IMR-90 (cell line): ENCODE measurements around the gene IFI35. TPM values are rescaled to one million over a fixed set of nuclear protein-coding genes. Genes with fewer than 3 reads are reported as not detected.
A peak's percentile ranks its signal among the peaks of the same experiment; 100 is the strongest.

Experiments
- ATAC-seq: fragments of 200-7000 bp; cut with Tn5 transposase; 2 replicates; pipeline ENCODE4 v1.9.1; 2020; ENCODE audit warnings: low read depth, mild to moderate bottlenecking, moderate library complexity
- BruUV-seq: library from RNA; stranded (reverse); fragments of 400-500 nt; replicated peaks from 2 replicates; lab custom pipeline; 2021; lab: Mats Ljungman, UMichigan
- CTCF ChIA-PET: fragments of 300-600 bp; formaldehyde crosslinking; extraction: SDS; loops from one replicate; lab custom pipeline; 2021; ENCODE audit warnings: antibody characterized with exemption; lab: Yijun Ruan, JAX
- POLR2A ChIA-PET: fragments of 300-600 bp; sonication (Branson Sonifier 250); formaldehyde crosslinking; loops from one replicate; lab custom pipeline; 2022; ENCODE audit warnings: antibody characterized with exemption; ENCODE audit not compliant: unreplicated experiment; lab: Charles Lee
- DNase-seq: peaks from one replicate; pipeline ENCODE4 v3.0.0; 2013
- H2AFZ ChIP-seq: replicated peaks from 2 replicates; pipeline ENCODE3; 2013; ENCODE audit warnings: low read length, mild to moderate bottlenecking; ENCODE audit not compliant: poor library complexity
- H2AK5ac ChIP-seq: 2 replicates; pipeline ENCODE4 v1.6.1; 2013; ENCODE audit warnings: low read depth, low read length, inconsistent platforms
- H2AK9ac ChIP-seq: replicated peaks from 2 replicates; pipeline ENCODE3; 2013; ENCODE audit warnings: mild to moderate bottlenecking, low read depth, low read length, moderate library complexity; ENCODE audit not compliant: poor library complexity
- H2BK120ac ChIP-seq: 2 replicates; pipeline ENCODE4 v1.6.1; 2013; ENCODE audit warnings: low read depth, low read length, inconsistent platforms
- H2BK15ac ChIP-seq: 3 replicates; pipeline ENCODE4 v1.6.1; 2013; ENCODE audit warnings: low read depth, low read length, inconsistent platforms
- H2BK20ac ChIP-seq: 2 replicates; pipeline ENCODE4 v1.6.1; 2013; ENCODE audit warnings: low read depth, mild to moderate bottlenecking, inconsistent platforms, low read length, moderate library complexity
- H2BK5ac ChIP-seq: 2 replicates; pipeline ENCODE4 v1.6.1; 2013; ENCODE audit warnings: mild to moderate bottlenecking, low read depth, low read length, inconsistent platforms; ENCODE audit not compliant: poor library complexity, severe bottlenecking
- H3K14ac ChIP-seq: replicated peaks from 2 replicates; pipeline ENCODE4 v1.6.1; 2013; ENCODE audit warnings: low read depth, low read length, inconsistent platforms
- H3K18ac ChIP-seq: 2 replicates; pipeline ENCODE4 v1.6.1; 2013; ENCODE audit warnings: low read depth, low read length, control low read depth
- H3K23ac ChIP-seq: 2 replicates; pipeline ENCODE4 v1.6.1; 2013; ENCODE audit warnings: low read depth, low read length, inconsistent platforms
- H3K27ac ChIP-seq: 2 replicates; pipeline ENCODE4 v1.5.1; 2013; ENCODE audit warnings: mild to moderate bottlenecking, control low read depth, low read length; ENCODE audit not compliant: insufficient read depth
- H3K27me3 ChIP-seq: 2 replicates; pipeline ENCODE4 v1.6.1; 2013; ENCODE audit warnings: low read length; ENCODE audit not compliant: control insufficient read depth, insufficient read depth
- H3K36me3 ChIP-seq: 2 replicates; pipeline ENCODE4 v1.6.1; 2013; ENCODE audit warnings: low read length, mixed read lengths; ENCODE audit not compliant: control insufficient read depth, insufficient read depth
- H3K4ac ChIP-seq: 2 replicates; pipeline ENCODE4 v1.6.1; 2013; ENCODE audit warnings: low read depth, low read length, inconsistent platforms
- H3K4me1 ChIP-seq: 2 replicates; pipeline ENCODE4 v1.6.1; 2013; ENCODE audit warnings: low read length, mixed read lengths; ENCODE audit not compliant: control insufficient read depth, insufficient read depth
- H3K4me2 ChIP-seq: 2 replicates; pipeline ENCODE4 v1.6.1; 2013; ENCODE audit warnings: low read depth, mild to moderate bottlenecking, control low read depth, low read length, moderate library complexity
- H3K4me3 ChIP-seq: 2 replicates; pipeline ENCODE4 v1.5.1; 2013; ENCODE audit warnings: low read depth, mild to moderate bottlenecking, control low read depth, low read length, moderate library complexity; ENCODE audit not compliant: insufficient read depth
- H3K56ac ChIP-seq: 2 replicates; pipeline ENCODE4 v1.6.1; 2013; ENCODE audit warnings: low read length, inconsistent platforms; ENCODE audit not compliant: insufficient read depth; ENCODE audit errors: extremely low read depth
- H3K79me1 ChIP-seq, 2 experiments: 2 replicates each; pipeline ENCODE4 v1.6.1; 2013; ENCODE audit warnings: low read length in 2 of 2, inconsistent platforms in 1 of 2, low read depth in 1 of 2
- H3K9ac ChIP-seq: 2 replicates; pipeline ENCODE4 v1.6.1; 2013; ENCODE audit warnings: low read depth, low read length, control low read depth
- H3K9me1 ChIP-seq: 2 replicates; pipeline ENCODE4 v1.6.1; 2013; ENCODE audit warnings: low read length, inconsistent platforms; ENCODE audit not compliant: insufficient read depth
- H3K9me3 ChIP-seq: 2 replicates; pipeline ENCODE4 v1.6.1; 2013; ENCODE audit warnings: low read length; ENCODE audit not compliant: control insufficient read depth, insufficient read depth
- H4K20me1 ChIP-seq: 2 replicates; pipeline ENCODE4 v1.6.1; 2013; ENCODE audit warnings: low read length, inconsistent platforms; ENCODE audit not compliant: insufficient read depth
- H4K5ac ChIP-seq: 2 replicates; pipeline ENCODE4 v1.6.1; 2013; ENCODE audit warnings: mild to moderate bottlenecking, low read depth, low read length, control low read depth
- H4K8ac ChIP-seq, 2 experiments: 2 replicates each; pipeline ENCODE4 v1.6.1; 2013; ENCODE audit warnings: low read depth in 2 of 2, low read length in 2 of 2, control low read depth in 1 of 2, inconsistent platforms in 1 of 2
- H4K91ac ChIP-seq: 2 replicates; pipeline ENCODE4 v1.6.1; 2013; ENCODE audit warnings: low read depth, low read length, inconsistent platforms; ENCODE audit not compliant: insufficient read depth
- BHLHE40 ChIP-seq: fragments of 150-350 bp; IDR thresholded peaks from 2 replicates; pipeline ENCODE4 v1.6.1; 2016; ENCODE audit warnings: mild to moderate bottlenecking, low read depth, low read length
- CEBPB ChIP-seq: IDR thresholded peaks from 2 replicates; pipeline ENCODE4 v1.6.1; 2012; ENCODE audit warnings: low read depth, low read length, improper control_type of control experiment
- CTCF ChIP-seq: conservative IDR thresholded peaks from 2 replicates; pipeline ENCODE4 v1.5.1; 2012; ENCODE audit warnings: mild to moderate bottlenecking, low read depth, low read length, improper control_type of control experiment
- FOS ChIP-seq: fragments of 150-350 bp; IDR thresholded peaks from 2 replicates; pipeline ENCODE4 v1.6.1; 2016; ENCODE audit warnings: low read depth, low read length
- MAZ ChIP-seq: IDR thresholded peaks from 2 replicates; pipeline ENCODE4 v1.6.1; 2012; ENCODE audit warnings: low read depth, mild to moderate bottlenecking, low read length, improper control_type of control experiment, moderate library complexity, borderline replicate concordance
- MXI1 ChIP-seq: IDR thresholded peaks from 2 replicates; pipeline ENCODE4 v1.6.1; 2012; ENCODE audit warnings: low read depth, mild to moderate bottlenecking, low read length, moderate library complexity, borderline replicate concordance
- NFE2L2 ChIP-seq: fragments of 150-350 bp; IDR thresholded peaks from 2 replicates; pipeline ENCODE4 v1.6.1; 2016; ENCODE audit warnings: low read depth, mild to moderate bottlenecking, low read length
- POLR2A ChIP-seq: IDR thresholded peaks from 2 replicates; pipeline ENCODE4 v1.6.1; 2012; ENCODE audit warnings: mild to moderate bottlenecking, low read depth, low read length
- RAD21 ChIP-seq: IDR thresholded peaks from 2 replicates; pipeline ENCODE4 v1.6.1; 2012; ENCODE audit warnings: low read length, improper control_type of control experiment
- RCOR1 ChIP-seq: IDR thresholded peaks from 2 replicates; pipeline ENCODE4 v1.6.1; 2012; ENCODE audit warnings: mild to moderate bottlenecking, low read length, improper control_type of control experiment; ENCODE audit not compliant: insufficient replicate concordance
- RFX5 ChIP-seq: IDR thresholded peaks from 2 replicates; pipeline ENCODE4 v1.8.0; 2012; ENCODE audit warnings: low read depth, mild to moderate bottlenecking, low read length, moderate library complexity
- USF2 ChIP-seq: fragments of 150-350 bp; IDR thresholded peaks from 2 replicates; pipeline ENCODE4 v1.6.1; 2017; ENCODE audit warnings: mild to moderate bottlenecking, antibody characterized with exemption, low read length, low read depth
- WGBS, 2 experiments: methylation state at CpG; one replicate each; pipeline versions ENCODE4 v1.1.5 to v1.1.7; 2013; ENCODE audit warnings: missing lambda C conversion rate in 2 of 2; ENCODE audit not compliant: insufficient read length in 1 of 2; ENCODE audit errors: extremely low coverage in 2 of 2; 5-methylcytosine and 5-hydroxymethylcytosine counted together
- dilution Hi-C: fragments of 300-500 bp; cut with HindIII; formaldehyde crosslinking; loops from one replicate; pipeline ENCODE4 v1.14.3; 2018; ENCODE audit warnings: low sequenced_read_pairs; ENCODE audit not compliant: unreplicated experiment
- in situ Hi-C: fragments of 300-500 bp; cut with MboI; formaldehyde crosslinking; loops from 3 replicates; pipeline ENCODE4 v1.14.3; 2019; ENCODE audit warnings: low sequenced_read_pairs, inconsistent platforms, mixed read lengths
- intact Hi-C: fragments of 100-400 bp; cut with micrococcal nuclease; formaldehyde crosslinking; loops from 2 replicates; pipeline ENCODE4 v1.10.0; 2022
- polyA plus RNA-seq, 3 experiments: library from polyadenylated mRNA; depleted of rRNA; stranded (reverse); fragments of >200 nt; gene quantifications; 2 replicates each; pipeline ENCODE4 v1.2.3, GENCODE V29; 2012; ENCODE audit warnings: low replicate concordance in 1 of 3
- total RNA-seq: library from RNA; depleted of rRNA; stranded (reverse); fragments of >200 nt; gene quantifications from 2 replicates; pipeline ENCODE4 v1.2.3, GENCODE V29; 2012

IFI35 gene
- total and polyA plus RNA-seq, 2 of the 4 experiments (the other 2 are of a cell fraction): 15.8 to 17.0 TPM

- no peak overlapping the region for H4K91ac ChIP-seq
- H2BK120ac ChIP-seq: no peak overlapping the region
- H3K27me3 ChIP-seq: peaks cover 4% of the 10 kb centered on the region; the same call in 1 of the 2 replicates
- no peak overlapping the region for H2BK20ac ChIP-seq
- no peak overlapping the region for H3K18ac ChIP-seq
- peak overlapping the region; percentile 78 for H2AK9ac ChIP-seq
- no peak overlapping the region for H3K4me2 ChIP-seq
- intact Hi-C loops: loop anchor here (2.0 kb wide), 1 partner anchor 313 kb away; no protein-coding TSS in a partner anchor
- H4K8ac ChIP-seq: no peak overlapping the region
- dilution Hi-C loops: no loop called here
- H2AFZ ChIP-seq: no peak overlapping the region
- H2BK5ac ChIP-seq: no peak overlapping the region
- no peak for ATAC-seq
- H3K4me3 ChIP-seq: no peak overlapping the region
- no peaks in the 10 kb centered on the region for H3K9me3 ChIP-seq
- no peak overlapping the region for H2BK15ac ChIP-seq
- H3K4ac ChIP-seq: no peak overlapping the region
- no peak overlapping the region for H4K5ac ChIP-seq
- H3K36me3 ChIP-seq: no peaks in the 10 kb centered on the region
- CTCF ChIA-PET: no interaction called here
- H2AK5ac ChIP-seq: no peak overlapping the region
- H3K9me1 ChIP-seq: no peaks in the 10 kb centered on the region; the same call in 1 of the 2 replicates
- no peak overlapping the region for H3K23ac ChIP-seq
- POLR2A ChIA-PET: no interaction called here
- H3K4me1 ChIP-seq: peaks cover 4% of the 10 kb centered on the region; the same call in 1 of the 2 replicates
- WGBS, 2 experiments: 67% methylated on average over 10 of the region's 16 CpGs; no CpG with 5 or more reads in 1 of the 2 experiments
- no peak overlapping the region for H3K56ac ChIP-seq
- no peak overlapping the region for H3K14ac ChIP-seq
- no TSS peak for BruUV-seq
- no peaks in the 10 kb centered on the region for H4K20me1 ChIP-seq
- TF ChIP-seq RFX5 (no peak), CTCF (no peak), POLR2A (no peak), CEBPB (no peak), BHLHE40 (no peak), FOS (no peak), MXI1 (no peak), MAZ (no peak), NFE2L2 (no peak), USF2 (no peak), RCOR1 (no peak), RAD21 (no peak)
- no peak overlapping the region for H3K27ac ChIP-seq
- peaks cover 0 to 9% of the 10 kb centered on the region in 2 experiments; a peak in 3 of 4 replicates for H3K79me1 ChIP-seq
- H3K9ac ChIP-seq: no peak overlapping the region
- no peak for DNase-seq
- in situ Hi-C loops: loop anchor here (5.0 kb wide), 1 partner anchor 146 kb away; the partner anchor contains the start of gene NBR1
These were observed 19.4 kb downstream of the IFI35 start for GRCh38 chr17:43025766-43026537.
